ENCODE data around the gene HS3ST5.

GRCh38 chr6:114281496-114281895, 61.3 kb downstream of the HS3ST5 start:
- TF ChIP-seq CTCF (IDR thresholded peaks at IDR 0.05 in 2 of 3, conservative IDR thresholded peaks at IDR 0.05 in 1 of 3; ENCODE audit: borderline replicate concordance in 1 of 3, insufficient read depth in 1 of 3, low read depth in 2 of 3, low read length in 2 of 3), result no peak
- TF ChIP-seq POLR2AphosphoS5 (IDR thresholded peaks at IDR 0.05; ENCODE audit: low read depth, low read length), result no peak
- no peak for TF ChIP-seq EZH2phosphoT487 (IDR thresholded peaks at IDR 0.05; ENCODE audit: borderline replicate concordance)
- TF ChIP-seq POLR2A (IDR thresholded peaks at IDR 0.05; ENCODE audit: borderline replicate concordance, extremely low read depth, insufficient read depth, insufficient read length), result no peak
- TF ChIP-seq MAX (IDR thresholded peaks at IDR 0.05), result no peak
- no peak for TF ChIP-seq ZFX (IDR thresholded peaks at IDR 0.05)
- TF ChIP-seq EZH2 (IDR thresholded peaks at IDR 0.05), result no peak
- TF ChIP-seq SRF (IDR thresholded peaks at IDR 0.05; ENCODE audit: low read depth), result no peak
- no peak for TF ChIP-seq ZBTB33 (IDR thresholded peaks at IDR 0.05; ENCODE audit: extremely low read depth, insufficient replicate concordance, low read length)

Data from HCT116 (cell line).